ENCODE data around the gene ADCY4. TPM values are rescaled to one million over a fixed set of nuclear protein-coding genes. Genes with fewer than 3 reads are reported as not detected.
A peak's percentile ranks its signal among the peaks of the same experiment; 100 is the strongest.

Gene ADCY4
- total and polyA plus RNA-seq, 2 of the 13 experiments (the other 11 are each of a cell fraction or from before 2014, with no cell fraction given) = 0.03 TPM; not detected in 1

DNA sequence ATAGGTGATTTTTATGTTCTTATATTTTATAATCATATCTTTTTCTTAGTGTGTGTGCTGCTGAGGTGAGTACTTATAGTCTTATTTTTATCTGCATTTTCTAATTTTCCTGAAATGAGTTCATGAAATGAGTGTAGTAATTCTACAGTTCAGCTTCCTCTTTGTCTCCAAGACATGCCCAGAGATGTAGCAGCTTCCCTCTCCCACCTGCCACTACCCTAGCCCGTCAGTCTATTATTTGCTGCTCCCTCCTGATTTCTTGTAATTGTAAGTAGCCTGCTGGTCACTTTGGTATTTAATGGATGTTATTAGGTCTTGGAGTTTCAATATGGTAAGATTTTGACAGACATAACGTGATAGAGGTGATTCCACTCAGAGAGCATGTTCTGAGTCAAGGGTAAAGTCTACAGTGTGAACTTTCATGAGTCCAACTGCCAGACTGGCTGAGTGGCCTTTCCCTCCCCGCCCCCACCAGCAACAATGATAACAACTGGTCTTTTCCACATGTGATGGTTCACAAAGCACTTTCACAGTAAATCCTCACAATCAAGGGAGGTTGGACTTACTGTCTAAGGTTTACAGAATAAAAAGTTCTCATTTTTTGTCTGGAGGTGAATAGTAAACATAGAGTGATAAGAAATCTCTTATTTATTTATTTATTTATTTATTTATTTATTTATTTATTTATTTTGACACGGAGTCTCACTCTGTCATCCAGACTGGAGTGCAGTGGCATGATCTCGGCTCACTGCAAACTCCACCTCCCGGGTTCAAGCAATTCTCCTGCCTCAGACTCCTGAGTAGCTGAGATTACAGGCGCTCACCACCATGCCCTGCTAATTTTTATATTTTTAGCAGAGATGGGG lies 9.2 kb upstream of the ADCY4 start (continued):
- TF ChIP-seq, protein P1, sequence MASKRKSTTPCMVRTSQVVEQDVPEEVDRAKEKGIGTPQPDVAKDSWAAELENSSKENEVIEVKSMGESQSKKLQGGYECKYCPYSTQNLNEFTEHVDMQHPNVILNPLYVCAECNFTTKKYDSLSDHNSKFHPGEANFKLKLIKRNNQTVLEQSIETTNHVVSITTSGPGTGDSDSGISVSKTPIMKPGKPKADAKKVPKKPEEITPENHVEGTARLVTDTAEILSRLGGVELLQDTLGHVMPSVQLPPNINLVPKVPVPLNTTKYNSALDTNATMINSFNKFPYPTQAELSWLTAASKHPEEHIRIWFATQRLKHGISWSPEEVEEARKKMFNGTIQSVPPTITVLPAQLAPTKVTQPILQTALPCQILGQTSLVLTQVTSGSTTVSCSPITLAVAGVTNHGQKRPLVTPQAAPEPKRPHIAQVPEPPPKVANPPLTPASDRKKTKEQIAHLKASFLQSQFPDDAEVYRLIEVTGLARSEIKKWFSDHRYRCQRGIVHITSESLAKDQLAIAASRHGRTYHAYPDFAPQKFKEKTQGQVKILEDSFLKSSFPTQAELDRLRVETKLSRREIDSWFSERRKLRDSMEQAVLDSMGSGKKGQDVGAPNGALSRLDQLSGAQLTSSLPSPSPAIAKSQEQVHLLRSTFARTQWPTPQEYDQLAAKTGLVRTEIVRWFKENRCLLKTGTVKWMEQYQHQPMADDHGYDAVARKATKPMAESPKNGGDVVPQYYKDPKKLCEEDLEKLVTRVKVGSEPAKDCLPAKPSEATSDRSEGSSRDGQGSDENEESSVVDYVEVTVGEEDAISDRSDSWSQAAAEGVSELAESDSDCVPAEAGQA (IDR thresholded peaks at IDR 0.05; ENCODE audit: low read depth) = no peak
- TF ChIP-seq, protein P1 (CRISPR knock-in tag; IDR thresholded peaks at IDR 0.05; ENCODE audit: borderline replicate concordance) = no peak
- TF ChIP-seq ZEB1 (IDR thresholded peaks at IDR 0.05; ENCODE audit: insufficient replicate concordance, low read depth) (no peak), CEBPG (CRISPR knock-in tag; IDR thresholded peaks at IDR 0.05) (no peak), SOX5 (CRISPR knock-in tag; IDR thresholded peaks at IDR 0.05; ENCODE audit: borderline replicate concordance) (peak; percentile 58), U2AF1 (optimal IDR thresholded peaks at IDR 0.05; ENCODE audit: low read depth, low read length) (no peak), ZNF546 (CRISPR knock-in tag; conservative IDR thresholded peaks at IDR 0.05) (no peak), MIER3 (CRISPR knock-in tag; IDR thresholded peaks at IDR 0.05; ENCODE audit: borderline replicate concordance) (peak; percentile 74; the same call in 1 of the 2 replicates), CBX2 (IDR thresholded peaks at IDR 0.05; ENCODE audit: low read depth, low read length) (no peak), CBX2 (CRISPR knock-in tag; IDR thresholded peaks at IDR 0.05; ENCODE audit: low read depth) (no peak), RARG (CRISPR knock-in tag; IDR thresholded peaks at IDR 0.05; ENCODE audit: low read depth) (no peak), JUN (CRISPR knock-in tag; IDR thresholded peaks at IDR 0.05) (0 out of 2 replicates have a peak, but pooled peaks have one; percentile 55)
- TF ChIP-seq, protein P2, sequence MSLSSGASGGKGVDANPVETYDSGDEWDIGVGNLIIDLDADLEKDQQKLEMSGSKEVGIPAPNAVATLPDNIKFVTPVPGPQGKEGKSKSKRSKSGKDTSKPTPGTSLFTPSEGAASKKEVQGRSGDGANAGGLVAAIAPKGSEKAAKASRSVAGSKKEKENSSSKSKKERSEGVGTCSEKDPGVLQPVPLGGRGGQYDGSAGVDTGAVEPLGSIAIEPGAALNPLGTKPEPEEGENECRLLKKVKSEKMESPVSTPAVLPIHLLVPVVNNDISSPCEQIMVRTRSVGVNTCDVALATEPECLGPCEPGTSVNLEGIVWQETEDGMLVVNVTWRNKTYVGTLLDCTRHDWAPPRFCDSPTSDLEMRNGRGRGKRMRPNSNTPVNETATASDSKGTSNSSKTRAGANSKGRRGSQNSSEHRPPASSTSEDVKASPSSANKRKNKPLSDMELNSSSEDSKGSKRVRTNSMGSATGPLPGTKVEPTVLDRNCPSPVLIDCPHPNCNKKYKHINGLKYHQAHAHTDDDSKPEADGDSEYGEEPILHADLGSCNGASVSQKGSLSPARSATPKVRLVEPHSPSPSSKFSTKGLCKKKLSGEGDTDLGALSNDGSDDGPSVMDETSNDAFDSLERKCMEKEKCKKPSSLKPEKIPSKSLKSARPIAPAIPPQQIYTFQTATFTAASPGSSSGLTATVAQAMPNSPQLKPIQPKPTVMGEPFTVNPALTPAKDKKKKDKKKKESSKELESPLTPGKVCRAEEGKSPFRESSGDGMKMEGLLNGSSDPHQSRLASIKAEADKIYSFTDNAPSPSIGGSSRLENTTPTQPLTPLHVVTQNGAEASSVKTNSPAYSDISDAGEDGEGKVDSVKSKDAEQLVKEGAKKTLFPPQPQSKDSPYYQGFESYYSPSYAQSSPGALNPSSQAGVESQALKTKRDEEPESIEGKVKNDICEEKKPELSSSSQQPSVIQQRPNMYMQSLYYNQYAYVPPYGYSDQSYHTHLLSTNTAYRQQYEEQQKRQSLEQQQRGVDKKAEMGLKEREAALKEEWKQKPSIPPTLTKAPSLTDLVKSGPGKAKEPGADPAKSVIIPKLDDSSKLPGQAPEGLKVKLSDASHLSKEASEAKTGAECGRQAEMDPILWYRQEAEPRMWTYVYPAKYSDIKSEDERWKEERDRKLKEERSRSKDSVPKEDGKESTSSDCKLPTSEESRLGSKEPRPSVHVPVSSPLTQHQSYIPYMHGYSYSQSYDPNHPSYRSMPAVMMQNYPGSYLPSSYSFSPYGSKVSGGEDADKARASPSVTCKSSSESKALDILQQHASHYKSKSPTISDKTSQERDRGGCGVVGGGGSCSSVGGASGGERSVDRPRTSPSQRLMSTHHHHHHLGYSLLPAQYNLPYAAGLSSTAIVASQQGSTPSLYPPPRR (CRISPR knock-in tag; IDR thresholded peaks at IDR 0.05; ENCODE audit: borderline replicate concordance) = no peak
- TF ChIP-seq, protein P3, sequence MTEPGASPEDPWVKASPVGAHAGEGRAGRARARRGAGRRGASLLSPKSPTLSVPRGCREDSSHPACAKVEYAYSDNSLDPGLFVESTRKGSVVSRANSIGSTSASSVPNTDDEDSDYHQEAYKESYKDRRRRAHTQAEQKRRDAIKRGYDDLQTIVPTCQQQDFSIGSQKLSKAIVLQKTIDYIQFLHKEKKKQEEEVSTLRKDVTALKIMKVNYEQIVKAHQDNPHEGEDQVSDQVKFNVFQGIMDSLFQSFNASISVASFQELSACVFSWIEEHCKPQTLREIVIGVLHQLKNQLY (CRISPR knock-in tag; IDR thresholded peaks at IDR 0.05) = peak; percentile 47; the same call in 1 of the 2 replicates
- TF ChIP-seq, protein P4, sequence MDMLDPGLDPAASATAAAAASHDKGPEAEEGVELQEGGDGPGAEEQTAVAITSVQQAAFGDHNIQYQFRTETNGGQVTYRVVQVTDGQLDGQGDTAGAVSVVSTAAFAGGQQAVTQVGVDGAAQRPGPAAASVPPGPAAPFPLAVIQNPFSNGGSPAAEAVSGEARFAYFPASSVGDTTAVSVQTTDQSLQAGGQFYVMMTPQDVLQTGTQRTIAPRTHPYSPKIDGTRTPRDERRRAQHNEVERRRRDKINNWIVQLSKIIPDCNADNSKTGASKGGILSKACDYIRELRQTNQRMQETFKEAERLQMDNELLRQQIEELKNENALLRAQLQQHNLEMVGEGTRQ (IDR thresholded peaks at IDR 0.05; ENCODE audit: low read depth, low read length) = no peak
- TF ChIP-seq, protein P4 (CRISPR knock-in tag; IDR thresholded peaks at IDR 0.05; ENCODE audit: borderline replicate concordance) = no peak

All from HepG2 (cell line).